NCI-H2171 treated with DMSO at 0.1 percent for 48 hours (cell line): ENCODE results near the gene RIOK2.

ENCODE experiments used
- DNase-seq: peaks from one replicate; lab custom pipeline; 2025; lab: John Stamatoyannopoulos, UW

RIOK2 gene

GRCh38 chr5:97167435-97167834 lies 15.6 kb downstream of the RIOK2 start:
- no peak for DNase-seq

- DNase-seq = no peak
Measured at GRCh38 chr5:97165726-97166125, 17.3 kb downstream of the RIOK2 start.

DNA sequence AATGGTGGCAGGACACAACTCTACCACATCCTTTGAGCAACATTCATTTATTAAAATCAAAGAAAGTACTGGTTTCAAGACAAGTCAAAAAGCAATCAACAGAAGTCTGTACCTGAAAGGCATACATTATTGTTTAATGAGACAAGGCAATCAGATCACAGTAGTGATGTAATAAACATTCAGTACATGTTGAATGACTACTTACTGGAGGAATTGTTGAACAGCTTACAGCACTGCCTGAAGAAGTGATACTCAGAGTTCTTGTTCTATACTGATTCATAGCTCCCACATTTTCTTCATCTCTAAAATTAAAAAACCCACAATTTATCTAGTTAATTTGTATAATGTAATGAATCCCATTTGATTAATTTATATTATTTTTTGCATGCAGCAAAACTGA lies 18.2 kb downstream of the RIOK2 start:
- DNase-seq = no peak

- no peak for DNase-seq
Measured at GRCh38 chr5:97163790-97164285, 19.2 kb downstream of the RIOK2 start.

DNA sequence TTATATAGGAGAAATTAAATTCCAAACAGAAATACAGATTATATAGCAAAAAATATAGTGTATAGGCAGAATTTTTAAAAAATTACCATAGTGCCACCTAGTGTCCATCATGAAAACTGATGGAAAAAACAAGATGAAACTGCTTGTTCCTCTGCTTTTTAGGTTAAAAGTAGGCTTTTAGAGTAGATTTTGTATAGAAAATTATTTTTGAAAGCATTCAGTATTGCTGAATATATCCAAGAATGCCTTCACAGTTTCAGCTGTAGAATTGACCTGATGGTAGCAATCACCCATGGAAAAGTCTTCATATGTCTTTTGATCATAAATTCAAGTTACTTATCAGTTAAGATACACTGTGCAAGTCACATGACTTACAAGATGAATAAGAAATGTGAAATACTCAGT lies 19.7 kb downstream of the RIOK2 start:
- no peak for DNase-seq

GRCh38 chr5:97162045-97162444 lies 21.0 kb downstream of the RIOK2 start:
- peak; percentile 60 for DNase-seq

GRCh38 chr5:97157689-97158088 lies 25.4 kb downstream of the RIOK2 start:
- DNase-seq = no peak

GRCh38 chr5:97151370-97151769 lies 31.7 kb downstream of the RIOK2 start:
- DNase-seq = no peak

- DNase-seq = no peak
Measured at GRCh38 chr5:97150401-97150800, 32.6 kb downstream of the RIOK2 start.

- no peak for DNase-seq
Measured at GRCh38 chr5:97149709-97150108, 33.3 kb downstream of the RIOK2 start.

GRCh38 chr5:97148288-97148687 lies 34.8 kb downstream of the RIOK2 start:
- DNase-seq = no peak

- no peak for DNase-seq
Measured at GRCh38 chr5:97143704-97144103, 39.3 kb downstream of the RIOK2 start.

DNA sequence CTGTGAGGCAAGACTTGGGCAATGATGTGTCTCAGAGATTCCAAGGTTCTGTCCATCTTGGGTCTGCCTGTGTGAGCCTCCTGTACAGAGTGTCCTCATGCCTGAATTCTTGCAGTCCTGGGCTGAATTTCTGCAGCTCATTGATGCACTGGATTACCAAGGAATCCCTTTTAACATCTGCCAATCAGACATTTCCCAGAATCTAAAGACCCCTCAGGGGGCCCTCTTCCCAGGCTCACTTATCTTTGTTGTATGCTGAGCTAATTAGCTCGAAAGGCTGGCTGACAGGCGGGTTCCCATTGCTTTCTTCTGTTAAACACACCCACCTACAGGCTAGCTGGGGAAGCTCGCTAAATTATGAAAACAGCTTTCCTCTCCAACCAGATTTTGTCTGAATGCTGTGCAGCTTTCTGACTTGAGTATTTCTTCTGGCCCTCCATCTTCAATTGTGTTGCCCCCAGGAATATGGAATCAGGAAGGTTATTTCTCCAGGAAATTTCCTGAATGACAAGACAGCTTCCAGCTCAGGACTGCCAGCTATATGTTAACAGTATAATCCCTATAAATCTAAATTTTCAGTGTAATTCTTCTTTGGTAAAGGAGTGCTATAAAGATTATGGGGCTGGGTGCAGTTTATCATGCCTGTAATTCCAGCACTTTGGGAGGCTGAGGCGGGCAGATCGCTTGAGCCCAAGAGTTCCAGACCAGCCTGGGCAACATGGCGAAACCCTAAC lies 40.4 kb downstream of the RIOK2 start, which contains the start of gene LIX1:
TSS of gene LIX1 (minus strand) at position 91 of the 734 bp plus-strand sequence. CDS start at position 56, 35 bp downstream.
- DNase-seq = peak; percentile 69

GRCh38 chr5:97141539-97141938 lies 41.5 kb downstream of the RIOK2 start:
- DNase-seq = peak; percentile 2

GRCh38 chr5:97141031-97141430 lies 42.0 kb downstream of the RIOK2 start:
- DNase-seq = no peak

DNA sequence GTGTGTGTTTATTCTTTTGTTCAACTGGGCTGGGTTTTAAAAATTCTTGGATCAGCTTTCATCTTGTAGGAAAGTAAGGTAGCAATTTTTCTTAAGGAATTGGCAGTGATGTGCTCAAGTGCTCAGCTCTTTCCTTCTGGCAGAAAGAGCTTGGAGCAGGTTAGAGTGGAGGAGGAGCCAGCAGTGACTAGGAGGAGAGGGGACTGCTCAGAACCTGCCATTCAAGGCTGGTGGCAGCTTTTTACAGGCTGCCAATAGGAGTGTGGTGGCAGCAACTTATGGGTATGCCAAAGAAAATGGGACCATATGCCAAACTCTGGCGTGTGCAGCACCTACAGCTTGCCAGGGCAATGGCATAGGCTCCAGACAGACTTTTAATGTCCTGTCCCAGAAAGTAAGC lies 42.8 kb downstream of the RIOK2 start:
- peak; percentile 11 for DNase-seq

GRCh38 chr5:97136475-97136874 lies 46.6 kb downstream of the RIOK2 start:
- DNase-seq = no peak

DNA sequence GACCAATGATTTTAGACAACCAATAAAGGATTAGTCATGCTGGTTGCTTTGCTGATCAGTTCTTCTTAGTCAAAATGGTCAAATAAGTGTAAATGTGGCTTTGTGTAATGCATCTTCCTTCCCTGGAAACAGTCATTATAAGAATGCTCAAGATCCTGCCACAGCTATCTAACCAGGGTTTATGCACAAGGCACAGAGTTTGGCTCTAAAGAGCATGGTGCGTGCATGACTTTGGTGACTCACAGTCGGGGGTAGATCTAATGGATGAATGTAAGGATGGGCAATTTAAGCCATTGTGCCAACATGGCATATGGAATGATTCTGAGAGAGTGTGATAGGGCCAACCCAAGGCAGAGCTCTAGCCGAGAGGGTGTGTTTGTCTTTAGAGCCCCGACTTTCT lies 47.2 kb downstream of the RIOK2 start:
- DNase-seq = no peak

- no peak for DNase-seq
Measured at GRCh38 chr5:97134634-97135033, 48.4 kb downstream of the RIOK2 start.

- DNase-seq = no peak
Measured at GRCh38 chr5:97133101-97133500, 49.9 kb downstream of the RIOK2 start.

DNA sequence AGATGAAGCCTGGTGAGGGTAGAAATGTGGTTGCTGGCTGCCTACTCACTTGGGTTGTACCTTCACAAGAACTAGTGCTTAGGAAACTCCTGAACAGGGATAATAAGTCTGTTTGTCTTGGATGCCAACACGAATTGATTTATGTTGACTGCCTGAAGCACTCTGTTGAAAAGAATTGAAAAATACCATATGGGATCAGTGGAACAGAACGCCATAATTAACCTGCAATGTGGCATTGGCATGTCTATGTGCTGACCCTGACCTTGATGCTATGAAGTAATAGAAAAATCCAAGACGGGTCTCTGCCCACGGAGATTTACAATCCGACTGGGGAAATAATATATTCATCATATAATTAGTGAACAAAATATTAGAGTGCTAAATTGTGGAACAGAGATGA lies 51.1 kb downstream of the RIOK2 start:
- DNase-seq = no peak

DNA sequence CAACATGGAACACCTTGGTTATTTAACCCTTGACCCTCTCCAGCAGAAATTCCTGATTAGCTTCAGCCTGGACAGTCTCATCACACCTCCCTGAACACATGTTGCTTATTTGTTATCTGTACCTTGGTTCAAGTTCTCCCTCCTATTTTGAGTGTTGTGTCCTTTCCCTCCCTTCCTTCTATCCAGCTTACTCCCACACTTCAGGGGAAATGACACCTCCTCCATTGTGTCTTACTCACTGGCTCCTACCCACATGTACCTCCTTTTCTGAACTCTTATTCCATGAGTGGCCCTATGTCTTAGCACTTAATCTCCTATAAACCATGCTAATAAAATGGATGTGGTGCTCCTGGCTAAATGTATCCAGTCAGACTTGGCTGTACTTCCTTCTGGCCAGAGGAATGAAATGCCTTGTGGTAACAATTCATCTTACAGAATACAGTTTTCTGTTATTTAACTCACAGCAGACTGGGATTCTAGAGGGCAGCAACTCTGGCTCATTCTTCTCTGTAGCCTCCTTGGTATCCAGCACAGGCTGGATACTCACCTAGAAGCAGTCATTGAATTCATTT lies 51.8 kb downstream of the RIOK2 start:
- no peak for DNase-seq

- no peak for DNase-seq
Measured at GRCh38 chr5:97127727-97128126, 55.3 kb downstream of the RIOK2 start.
